ENCODE measurements around the gene RAB7B.
"Not testable (repeated sequence)": the region's sequence is repeated elsewhere in the genome, so short reads cannot be mapped to it uniquely, and the experiment has no call there.

Gene RAB7B

DNA sequence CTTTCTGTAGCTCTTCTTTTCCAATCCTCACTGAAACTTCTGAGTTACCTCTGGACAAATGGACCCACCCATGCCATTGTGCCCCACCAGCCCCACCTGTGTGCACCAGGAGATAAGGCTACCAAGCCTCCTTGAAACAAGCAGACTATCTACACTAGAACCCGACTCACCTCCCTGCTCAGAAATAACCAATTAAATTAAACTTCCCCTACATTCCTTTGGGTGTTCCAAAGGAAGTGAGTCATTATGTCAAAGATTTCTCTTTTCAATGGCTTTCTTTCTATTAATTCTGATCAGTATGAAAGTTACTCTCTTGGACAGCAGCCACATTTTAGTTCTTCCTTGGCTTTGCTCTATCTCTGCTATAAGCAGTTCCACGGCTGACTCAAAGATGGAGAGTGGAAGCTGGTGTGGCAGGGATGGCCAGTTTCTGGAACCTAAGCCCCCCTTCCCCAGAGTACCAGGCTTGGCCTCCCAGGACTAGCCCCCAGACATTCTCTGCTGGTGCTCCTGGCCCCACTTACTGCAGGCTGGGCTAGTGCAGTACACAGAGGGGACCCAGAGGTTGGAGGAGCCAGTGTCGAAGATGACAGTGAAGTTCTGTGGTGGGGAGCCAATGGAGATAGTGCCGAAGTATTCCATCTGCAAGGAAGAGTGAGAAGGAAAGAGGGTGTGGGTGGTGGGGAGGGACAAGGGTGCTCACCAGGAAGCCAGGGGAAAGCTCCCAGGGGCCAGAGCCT, 18.6 kb upstream of the RAB7B start:
- peak; percentile 52 for DNase-seq

DNA sequence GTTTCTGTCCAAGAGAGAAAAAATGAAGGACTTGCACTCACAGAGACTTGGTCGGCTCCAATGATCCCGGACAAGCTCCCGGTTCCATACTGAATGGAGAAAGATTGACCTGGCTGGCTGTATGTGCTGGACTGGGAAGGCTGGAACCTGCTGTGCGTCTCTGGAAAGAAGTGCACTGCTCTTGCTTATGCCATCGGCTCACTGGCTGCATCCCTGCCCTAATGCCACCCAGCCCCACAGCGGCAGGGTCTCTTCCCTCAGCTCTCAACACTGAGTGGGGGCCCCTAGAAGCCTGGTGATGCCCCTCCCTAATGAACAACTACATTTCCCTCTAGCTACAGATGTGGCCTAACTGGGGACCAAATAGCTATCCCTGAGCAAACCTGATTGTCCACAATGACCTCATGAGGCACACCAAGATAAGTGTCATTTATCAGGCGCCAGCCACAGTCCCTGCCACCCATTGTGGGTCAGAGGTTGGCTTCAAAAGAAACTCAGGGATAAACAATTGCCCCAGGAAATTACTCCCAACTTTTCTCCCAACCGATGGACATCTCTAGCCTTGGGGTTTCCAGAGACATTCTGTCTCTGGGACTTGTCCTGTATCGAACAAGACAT, 17.9 kb upstream of the RAB7B start:
- peak; percentile 78 for DNase-seq

DNA sequence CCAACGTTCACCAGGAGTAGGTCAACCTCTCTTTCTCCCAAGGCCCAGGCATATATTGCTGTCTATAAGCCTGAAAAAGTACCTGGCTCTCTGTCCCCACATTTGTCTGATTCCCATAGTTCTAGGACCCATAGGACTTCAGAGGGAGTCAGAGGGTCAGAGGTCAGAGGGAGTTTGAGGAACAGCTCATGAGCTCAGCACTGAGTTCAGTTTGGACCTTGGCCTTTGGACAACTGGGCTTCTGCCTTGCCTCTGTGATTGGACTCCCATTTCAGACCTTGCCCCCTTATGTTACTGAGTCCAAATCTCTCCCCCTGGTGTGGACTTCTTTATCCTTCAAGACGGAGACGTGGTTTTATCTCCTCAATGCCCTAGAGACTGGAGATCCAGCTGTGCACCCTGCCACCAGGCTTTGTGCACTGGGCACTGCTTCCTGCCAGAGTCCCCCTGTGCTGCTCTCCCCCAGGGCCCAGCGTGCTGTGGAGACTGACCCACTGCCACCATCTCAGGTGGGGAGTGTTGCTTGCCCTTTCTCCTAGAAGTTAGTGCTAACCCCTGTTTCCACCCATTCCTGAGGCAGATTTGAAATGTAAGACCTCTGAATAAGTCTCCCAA, 17.3 kb upstream of the RAB7B start:
- no peak for DNase-seq

DNA sequence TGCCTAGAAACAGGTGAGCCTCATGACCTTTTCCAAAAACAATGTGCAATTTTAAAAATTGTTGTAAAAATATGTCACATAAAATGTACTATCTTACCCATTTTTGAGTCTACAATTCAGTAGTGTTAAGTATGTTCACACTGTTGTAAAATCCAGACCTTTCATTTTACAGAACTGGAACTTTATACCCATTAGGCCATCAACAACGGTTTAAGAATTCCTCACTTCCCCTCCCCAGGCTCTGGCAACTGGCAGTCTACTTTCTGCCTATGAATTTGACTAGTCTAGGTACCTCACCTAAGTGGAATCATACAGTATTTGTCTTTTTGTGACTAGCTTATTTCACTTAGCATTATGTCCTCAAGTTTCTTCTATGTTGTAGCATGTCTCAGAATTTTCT, 11.9 kb upstream of the RAB7B start:
- no peak for DNase-seq

DNA sequence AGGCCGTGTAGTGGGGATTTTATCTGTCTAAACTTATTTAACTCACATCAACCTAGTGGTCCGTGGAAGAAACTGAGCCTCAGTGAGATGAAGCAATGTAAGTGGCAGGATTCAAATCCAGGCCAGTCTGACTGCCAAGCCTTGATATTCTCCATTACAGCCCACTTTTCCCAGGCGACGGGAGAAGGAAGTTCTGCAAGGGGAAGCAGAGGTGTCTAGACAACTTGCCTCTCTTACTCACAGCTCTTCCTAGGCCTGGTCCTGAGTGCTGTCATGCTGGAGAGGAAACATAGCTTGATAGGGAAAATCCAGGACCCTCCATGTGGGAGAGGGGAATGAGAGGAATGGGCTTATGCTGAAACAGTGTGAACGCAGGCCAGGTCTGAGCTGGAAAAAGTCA, 11.4 kb upstream of the RAB7B start:
- no peak for DNase-seq

DNA sequence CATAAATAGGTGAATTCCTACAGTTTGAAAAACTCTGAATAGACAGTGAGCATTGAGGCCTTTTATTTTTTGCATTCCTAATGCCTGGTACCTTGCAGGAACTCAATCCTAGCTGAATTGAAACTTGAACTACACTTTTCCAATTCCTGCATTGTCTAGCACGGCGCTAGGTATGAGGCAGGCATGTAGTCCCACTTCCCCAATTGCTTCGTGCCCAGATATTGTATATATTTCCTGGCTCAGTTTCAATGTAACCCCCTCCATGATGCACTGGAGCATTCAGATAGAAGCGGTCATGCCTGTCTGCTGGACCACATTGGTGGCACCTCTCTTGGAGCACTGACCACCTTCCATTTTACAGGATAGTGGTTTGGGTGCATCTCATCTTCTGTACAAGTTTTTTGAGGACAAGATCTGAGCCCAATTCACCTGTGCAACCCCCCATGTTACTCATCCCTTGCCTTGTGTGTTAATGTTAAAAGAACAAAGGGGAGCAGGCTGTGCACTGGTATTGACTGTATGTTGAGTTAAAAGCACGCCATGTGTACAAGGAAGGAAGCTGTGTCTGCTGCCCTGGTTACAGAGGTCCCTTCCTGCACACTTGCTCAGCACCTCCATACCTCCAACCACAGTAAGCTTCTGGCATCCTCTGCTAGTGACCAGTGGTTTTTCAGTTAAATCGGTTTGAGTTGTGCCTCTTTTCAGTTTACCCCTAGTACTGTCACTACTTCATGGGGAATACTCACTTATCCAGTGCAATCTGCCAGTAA, 10.0 kb upstream of the RAB7B start:
- no peak for DNase-seq

DNA sequence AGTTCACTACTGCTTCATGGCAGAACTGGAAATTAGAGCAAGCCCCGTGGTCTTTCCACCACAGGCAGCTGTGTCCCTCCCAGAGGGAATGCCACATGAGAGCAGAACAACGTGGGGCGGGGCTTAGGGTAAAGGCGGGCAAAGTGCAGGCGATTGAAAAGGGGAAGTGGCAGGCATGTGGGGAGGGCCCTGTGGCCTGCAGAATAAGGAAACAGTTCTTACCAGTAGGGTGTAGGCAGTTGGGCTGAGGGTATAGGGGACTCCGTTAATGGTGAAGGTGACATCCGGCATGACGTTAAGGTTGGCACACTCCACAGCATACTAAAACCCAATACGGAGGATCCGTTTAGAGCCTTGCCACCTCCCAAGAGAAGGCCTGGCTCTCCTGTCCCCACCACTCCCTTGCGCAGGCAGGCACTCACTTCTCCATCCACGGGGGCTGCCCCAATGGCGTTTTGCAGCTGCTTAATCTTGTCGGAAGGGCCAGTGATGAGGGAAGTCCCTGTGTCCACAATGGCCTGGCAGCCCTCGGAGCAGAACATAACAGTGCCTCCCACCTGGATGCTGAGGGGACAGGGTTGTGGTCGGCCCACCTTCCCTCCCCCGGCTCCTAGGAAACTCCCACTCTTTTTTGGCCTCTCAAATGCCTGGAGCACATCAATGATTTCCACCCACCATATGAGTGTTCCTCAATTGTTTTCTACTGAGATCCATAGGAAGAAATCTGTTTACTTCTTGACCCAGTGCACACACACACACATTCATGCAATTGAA, 9.1 kb upstream of the RAB7B start:
- DNase-seq = peak; percentile 95

DNA sequence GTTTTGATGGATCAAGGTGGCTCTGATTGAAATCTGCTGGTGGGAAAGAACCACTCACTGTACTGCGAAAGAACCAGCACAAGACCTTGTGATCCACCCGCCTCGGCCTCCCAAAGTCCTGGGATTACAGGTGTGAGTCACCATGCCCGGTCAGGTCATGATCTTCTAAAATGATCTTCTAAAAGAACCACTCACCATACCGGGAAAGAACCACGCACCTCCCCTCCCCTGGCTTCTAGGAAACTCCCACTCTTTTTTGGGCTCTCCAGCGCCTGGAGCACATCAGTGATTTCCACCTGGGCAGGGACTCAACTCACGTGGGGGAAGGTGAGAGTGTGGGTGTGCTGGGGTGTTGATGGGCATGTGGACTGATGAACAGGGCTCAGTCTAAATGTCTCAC, 7.9 kb upstream of the RAB7B start:
- DNase-seq = no peak

DNA sequence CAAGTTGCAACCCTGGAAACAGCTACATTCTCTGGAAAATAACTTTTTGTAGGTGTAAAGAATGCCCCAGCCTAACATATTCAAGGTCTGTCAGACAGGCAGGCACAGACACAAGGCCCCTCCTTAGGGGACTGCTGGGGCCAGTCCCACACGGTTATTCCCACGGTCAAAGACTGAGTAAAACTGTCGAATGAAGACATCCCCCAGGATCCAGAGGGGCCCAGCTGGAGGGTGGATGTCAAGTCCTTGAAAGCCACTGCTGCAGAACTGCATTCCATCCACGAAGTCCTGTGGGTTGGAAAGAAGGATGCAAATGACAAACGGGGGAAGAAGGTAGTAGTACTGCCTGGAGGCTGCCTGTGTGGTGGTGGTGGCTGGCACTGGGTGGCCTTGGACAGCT, 6.9 kb upstream of the RAB7B start:
- DNase-seq = no peak

DNA sequence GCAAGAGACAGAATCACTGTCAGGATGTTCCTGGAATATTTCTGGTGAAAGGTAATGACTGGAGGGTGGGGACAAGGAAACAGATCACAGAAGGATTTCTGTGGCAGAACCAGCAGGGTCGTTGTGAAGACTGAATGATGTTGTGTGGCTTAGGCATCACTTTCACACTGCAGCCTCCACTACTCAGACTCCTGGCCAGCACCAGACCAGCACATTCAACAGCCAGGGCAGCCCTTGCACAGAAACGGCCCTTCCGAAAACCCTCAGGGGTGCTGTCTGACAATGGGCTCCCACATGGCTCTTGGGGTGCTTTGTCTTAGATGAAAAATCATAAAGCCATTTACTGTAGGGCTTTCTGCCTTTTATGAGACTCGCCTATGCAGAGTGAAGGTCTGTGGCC, 3.8 kb upstream of the RAB7B start:
- DNase-seq = no peak

DNA sequence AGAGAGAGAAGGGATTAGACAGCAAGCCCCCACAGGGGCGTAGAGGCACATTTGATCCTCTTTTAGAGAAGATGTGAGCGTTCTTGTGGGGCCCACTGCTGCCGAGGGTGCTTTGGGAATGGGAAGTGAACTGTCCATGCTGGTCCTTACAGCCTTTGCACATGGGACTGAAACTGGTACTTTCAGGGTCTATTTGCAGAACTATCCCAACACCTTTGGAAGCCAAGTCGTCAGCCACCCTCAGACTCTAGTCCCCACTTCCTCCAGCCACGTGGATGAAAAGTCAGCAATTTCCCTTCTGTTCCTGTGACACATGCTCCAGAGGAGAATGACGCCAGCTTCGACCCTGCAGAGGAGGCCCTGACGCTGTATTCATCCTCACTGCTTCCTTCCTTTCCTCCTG, 2.6 kb upstream of the RAB7B start:
- DNase-seq = no peak

DNA sequence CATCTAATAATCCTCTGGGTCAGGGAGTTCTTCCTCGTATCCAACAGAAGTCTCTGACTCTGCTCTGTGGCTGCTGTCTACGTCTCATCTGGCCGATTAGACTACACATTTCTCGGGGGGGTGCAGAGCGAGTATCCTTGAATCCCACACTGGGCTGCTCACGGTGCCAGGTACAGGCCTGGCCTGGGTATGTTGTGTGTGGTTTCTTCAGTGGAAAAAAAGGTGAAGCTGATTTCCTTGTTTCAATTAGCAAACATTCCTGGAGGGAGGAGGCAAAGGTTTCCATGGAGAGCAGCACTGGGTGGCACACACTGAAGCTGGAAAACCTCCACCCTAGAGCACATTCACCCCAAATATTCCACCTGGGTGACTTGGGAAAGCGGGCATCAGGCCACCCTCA, 2.0 kb upstream of the RAB7B start:
- no peak for DNase-seq

DNA sequence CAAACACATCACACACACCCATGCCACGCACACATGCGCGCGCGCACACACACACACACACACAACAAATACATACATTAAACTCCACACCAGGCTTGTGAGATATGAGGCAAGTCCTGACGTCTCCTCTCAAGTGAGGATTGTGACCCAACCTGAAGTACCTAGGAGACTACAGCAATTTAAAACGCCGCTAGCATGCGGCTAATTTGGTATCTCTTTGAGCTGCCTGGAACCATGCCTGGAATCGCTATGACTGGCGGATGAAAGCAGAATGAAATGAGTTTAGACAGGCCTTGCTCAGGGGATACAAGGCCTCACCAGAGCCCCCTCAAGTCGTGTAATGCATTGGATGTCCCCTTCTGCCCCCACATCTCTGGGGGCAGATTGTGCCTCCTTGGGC, 1.6 kb upstream of the RAB7B start:
- no peak for DNase-seq

DNA sequence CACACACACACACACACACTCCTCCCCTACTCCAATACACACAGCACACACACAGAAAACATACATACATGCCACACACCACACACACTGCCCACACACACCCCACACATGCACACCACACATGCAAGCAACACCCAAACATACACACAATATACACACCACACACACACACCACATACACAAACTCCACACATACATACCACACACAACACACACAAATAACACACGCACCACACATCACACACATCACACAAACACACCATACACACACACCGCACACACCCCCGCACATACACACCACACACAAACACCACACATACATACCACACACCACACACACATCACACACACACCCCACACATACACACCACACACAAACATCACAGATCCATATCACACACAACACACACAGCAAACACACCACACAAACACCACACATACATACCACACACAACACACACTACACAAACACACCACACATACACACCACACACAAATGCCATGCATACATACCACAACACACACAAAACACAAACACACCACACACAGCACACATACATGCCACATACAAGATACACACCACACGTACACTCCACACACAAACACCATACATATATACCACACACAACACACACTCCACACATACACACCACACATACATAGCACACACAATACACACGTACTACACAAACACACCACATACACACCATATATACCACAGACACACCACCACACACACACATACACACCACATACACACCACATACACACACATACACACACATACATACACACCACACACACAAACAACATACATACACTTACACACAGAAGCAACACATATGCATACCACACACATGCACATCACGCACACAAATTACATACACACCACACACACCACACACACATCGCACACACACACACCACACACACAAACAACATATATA, 932 bp upstream of the RAB7B start:
- DNase-seq = no peak

DNA sequence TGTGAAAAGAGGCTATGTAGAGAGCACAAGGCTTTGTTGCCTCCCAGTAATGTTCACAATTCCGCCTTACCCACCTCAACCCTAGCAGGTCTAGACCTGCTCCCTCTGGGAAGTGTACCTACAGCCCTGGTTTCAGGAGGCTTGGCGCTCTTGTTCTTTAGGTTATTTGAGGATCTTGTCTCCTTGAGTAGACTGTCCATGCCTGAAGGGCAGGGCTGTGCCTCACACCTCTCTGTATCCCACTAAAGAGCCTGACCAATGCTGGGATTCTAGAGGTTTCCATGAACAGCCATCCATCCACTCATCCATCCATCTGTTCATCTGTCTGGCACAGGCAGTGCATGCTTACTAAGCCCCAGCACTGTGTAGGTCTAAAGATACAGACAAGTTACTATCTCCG, 1.0 kb downstream of the RAB7B start:
- no peak for DNase-seq

DNA sequence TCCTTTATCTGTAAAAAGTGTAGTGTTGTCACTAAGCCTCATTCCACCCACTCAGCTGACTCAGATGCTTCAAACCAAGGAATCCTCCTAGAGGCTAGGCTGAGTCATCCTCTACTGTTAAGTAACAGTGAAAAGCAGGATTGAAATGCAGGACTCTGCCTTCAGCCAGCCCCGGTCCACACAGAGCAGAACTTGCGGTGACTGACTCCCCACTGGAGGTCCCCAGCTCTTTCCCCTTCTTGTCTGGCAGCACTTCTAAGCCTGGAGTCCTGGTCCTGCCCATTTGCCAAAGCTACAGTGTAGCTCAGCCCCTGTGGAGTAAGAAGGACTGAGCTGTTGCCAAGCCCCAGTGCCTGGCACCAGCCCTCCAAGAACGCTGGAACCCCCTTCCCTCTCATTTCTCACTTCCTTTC, 1.7 kb downstream of the RAB7B start:
- DNase-seq = peak; percentile 69

DNA sequence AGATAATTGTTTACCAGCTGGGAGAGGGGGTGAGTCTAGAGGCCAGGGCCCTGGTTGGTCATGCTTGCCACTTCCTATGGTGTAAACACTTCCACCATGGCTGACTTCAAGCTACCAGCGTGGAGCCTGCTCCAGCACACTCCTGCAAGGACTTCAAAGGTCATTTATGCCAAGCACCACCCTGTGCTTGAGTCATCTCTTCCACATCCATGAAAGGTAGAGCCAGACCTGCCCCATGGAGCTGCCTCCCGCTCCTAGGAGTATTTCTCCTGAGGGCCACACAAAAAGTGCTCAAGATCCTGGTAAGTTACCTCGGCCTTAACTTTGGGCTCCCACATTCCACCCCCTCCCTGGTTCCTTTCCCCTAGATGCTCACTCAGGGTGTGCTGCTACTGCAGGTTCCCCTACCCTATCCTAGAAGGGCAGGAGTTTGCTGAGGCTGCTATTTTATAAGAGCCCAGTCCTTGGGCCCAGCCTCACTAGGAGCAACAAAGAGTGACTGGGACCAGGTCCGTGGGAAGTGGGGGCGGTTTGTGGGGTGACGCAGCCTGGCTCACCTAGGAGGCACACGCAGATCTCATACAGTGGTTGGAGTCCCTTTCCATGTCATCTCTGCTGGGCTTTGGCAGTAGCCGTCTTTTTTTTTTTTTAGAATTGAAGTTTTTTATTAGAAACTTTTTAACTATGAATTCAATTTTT, 2.4 kb downstream of the RAB7B start:
- DNase-seq = no peak

DNA sequence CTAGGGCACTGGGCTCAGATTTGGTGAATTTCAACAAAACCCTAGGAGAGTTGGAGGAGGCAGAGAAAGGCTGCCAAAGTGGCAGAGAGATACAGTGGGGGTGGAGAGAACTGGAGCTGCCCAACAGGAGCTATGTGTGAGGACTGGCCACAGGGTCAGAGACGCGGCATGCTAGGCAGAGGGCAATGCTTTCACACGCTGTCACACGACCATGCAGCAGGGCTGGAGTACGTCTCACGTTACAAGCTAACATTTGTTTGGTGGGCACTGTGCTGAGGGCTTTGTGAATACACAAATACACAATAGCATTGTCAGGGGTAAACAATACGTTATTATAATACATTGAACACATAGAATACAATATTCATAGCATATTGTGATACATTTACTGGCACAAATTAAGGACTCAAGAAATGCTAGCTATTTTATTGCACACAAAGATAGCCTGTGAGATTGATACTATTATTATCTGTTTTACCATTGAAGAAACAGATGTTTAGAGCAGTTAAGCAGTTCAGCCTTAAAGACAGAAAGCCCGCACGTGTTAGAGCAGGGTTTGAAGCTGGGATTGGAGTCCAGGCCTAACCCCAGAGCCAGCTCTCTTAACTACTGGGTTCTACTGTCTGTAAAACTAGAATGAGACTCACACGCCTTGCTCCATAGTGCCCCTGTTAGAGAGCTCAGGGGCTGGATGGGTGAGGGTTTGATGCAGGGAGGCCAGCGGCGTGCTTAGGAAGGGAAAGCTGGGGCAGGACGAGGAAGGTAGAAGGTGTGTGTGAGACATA, 4.5 kb downstream of the RAB7B start:
- DNase-seq = no peak

DNA sequence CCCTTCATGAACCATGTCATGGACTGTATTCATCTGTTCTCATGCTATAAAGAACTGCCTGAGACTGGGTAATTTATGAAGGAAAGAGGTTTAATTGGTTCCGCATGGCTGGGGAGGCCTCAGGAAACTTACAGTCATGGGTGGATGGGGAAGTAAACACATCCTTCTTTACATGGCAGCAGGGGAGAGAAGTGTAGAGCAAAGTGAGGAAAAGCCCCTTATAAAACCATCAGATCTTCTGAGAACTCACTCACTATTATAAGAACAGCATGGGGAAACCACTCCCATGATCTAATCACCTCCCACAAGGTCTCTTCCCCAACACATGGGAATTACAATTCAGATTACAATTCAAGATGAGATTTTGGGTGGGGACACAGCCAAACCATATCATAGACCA, 6.6 kb downstream of the RAB7B start:
- DNase-seq = not testable (repeated sequence)

DNA sequence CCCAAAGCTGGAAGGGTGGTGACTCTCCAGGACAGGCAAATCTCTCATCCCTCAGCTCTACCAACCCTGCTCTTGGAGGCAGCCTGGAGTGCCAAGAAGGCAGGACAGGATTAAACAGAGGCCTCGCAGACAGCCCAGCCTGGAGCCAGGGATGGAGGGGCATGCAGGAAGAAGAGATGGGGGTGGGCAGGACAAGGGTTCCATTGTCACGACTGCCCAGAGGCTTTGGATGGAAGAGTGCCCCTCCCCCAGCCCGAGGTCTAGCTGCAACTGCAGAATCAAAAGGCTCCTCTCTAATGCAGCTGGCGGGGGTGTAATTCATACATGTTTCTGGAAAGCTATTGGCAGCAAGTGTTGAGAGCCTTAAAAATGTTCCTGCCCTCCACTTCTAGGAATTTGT, 8.8 kb downstream of the RAB7B start:
- no peak for DNase-seq
